ENCODE measurements around the gene ZNF383.

DNA sequence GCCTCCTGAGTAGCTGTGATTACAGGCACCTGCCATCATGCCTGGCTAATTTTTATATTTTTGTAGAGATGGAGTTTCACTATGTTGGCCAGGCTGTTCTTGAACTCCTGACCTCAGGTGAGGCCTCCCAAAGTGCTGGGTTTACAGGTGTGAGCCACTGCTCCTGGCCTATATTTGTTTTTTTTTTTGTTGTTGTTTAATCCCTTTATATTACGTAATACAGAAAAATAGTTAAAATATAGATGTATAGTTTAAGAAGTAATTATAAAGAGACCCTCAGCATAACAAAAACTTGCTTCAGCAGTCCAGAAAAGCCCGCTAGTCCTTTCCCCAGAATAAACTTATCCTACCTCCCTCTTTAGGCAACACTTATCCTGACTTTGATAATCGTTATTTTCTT is 2.4 kb downstream of the ZNF383 start:
- TF ChIP-seq, protein P1, sequence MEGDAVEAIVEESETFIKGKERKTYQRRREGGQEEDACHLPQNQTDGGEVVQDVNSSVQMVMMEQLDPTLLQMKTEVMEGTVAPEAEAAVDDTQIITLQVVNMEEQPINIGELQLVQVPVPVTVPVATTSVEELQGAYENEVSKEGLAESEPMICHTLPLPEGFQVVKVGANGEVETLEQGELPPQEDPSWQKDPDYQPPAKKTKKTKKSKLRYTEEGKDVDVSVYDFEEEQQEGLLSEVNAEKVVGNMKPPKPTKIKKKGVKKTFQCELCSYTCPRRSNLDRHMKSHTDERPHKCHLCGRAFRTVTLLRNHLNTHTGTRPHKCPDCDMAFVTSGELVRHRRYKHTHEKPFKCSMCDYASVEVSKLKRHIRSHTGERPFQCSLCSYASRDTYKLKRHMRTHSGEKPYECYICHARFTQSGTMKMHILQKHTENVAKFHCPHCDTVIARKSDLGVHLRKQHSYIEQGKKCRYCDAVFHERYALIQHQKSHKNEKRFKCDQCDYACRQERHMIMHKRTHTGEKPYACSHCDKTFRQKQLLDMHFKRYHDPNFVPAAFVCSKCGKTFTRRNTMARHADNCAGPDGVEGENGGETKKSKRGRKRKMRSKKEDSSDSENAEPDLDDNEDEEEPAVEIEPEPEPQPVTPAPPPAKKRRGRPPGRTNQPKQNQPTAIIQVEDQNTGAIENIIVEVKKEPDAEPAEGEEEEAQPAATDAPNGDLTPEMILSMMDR (IDR thresholded peaks at IDR 0.05): no peak
- TF ChIP-seq POLR2AphosphoS5 (IDR thresholded peaks at IDR 0.05) (no peak), POLR2A (IDR thresholded peaks at IDR 0.05) (no peak), EP300 (IDR thresholded peaks at IDR 0.05) (no peak)

Data from upper lobe of left lung (tissue), 4 donors.